ENCODE measurements around the gene TMEM175. TPM values are rescaled to one million over a fixed set of nuclear protein-coding genes. Genes with fewer than 3 reads are reported as not detected.

Gene TMEM175
- total and polyA plus RNA-seq, 2 donors (not counting 1 experiment from before 2014, with no cell fraction given) = 44.4 to 432 TPM

- H3K9me3 Mint-ChIP-seq (ENCODE audit: insufficient read depth) = no peaks in the 10 kb centered on the region
- CTCF ChIA-PET = no interaction called here
These were observed 22.2 kb downstream of the TMEM175 start for GRCh38 chr4:954211-955020.

More at GRCh38 chr4:954211-955020, 22.2 kb downstream of the TMEM175 start:
- Histone ChIP-seq H3K27me3 (replicated peaks in 1 of 4; ENCODE audit: control extremely low read depth in 1 of 4, control insufficient read depth in 3 of 4, insufficient read depth in 4 of 4, low read length in 3 of 4) (no peaks in the 10 kb centered on the region), H3K36me3 (replicated peaks in 1 of 2; ENCODE audit: control extremely low read depth in 1 of 2, control insufficient read depth in 1 of 2, extremely low read depth in 1 of 2, insufficient read depth in 2 of 2, low read length in 1 of 2) (peaks cover 0 to 26% of the 10 kb centered on the region in 2 experiments), H3K9ac (ENCODE audit: low read length) (no peak overlapping the region), H3K79me2 (ENCODE audit: control insufficient read depth, insufficient read depth, low read length) (no peaks in the 10 kb centered on the region), H3K4me3 (ENCODE audit: control extremely low read depth in 1 of 5, extremely low read depth in 1 of 5, insufficient read depth in 1 of 5, low read depth in 2 of 5, low read length in 4 of 5) (no peak overlapping the region), H3K27ac (ENCODE audit: low read length in 2 of 2) (no peak overlapping the region), H3K9me3 (ENCODE audit: control extremely low read depth in 1 of 3, control insufficient read depth in 2 of 3, insufficient read depth in 1 of 3, low read length in 2 of 3) (peaks cover 0 to 5% (median 0%) of the 10 kb centered on the region in 3 donors), H3K4me1 (ENCODE audit: control insufficient read depth in 2 of 2, insufficient read depth in 2 of 2, low read length in 2 of 2) (no peaks in the 10 kb centered on the region), H2AFZ (ENCODE audit: insufficient read depth, low read depth, low read length, poor library complexity, severe bottlenecking) (no peak overlapping the region), H3K4me2 (replicated peaks; ENCODE audit: low read depth, low read length, poor library complexity, severe bottlenecking) (no peak overlapping the region), H4K20me1 (ENCODE audit: control insufficient read depth, insufficient read depth, low read length, poor library complexity, severe bottlenecking) (peaks cover 22% of the 10 kb centered on the region)
- WGBS (ENCODE audit: insufficient coverage) = 97% methylated on average over 14 of the region's 17 CpGs
- no peak overlapping the region for H3K4me3 Mint-ChIP-seq
- ATAC-seq (ENCODE audit: low read depth) = no peak
- TF ChIP-seq EZH2 (IDR thresholded peaks at IDR 0.05; ENCODE audit: borderline replicate concordance, insufficient read depth, low read depth, low read length, poor library complexity, severe bottlenecking) = no peak
- no peak for TF ChIP-seq CTCF (IDR thresholded peaks at IDR 0.05)
- POLR2A ChIA-PET = no interaction called here
- no peak overlapping the region for H3K27ac Mint-ChIP-seq
- no peaks in the 10 kb centered on the region for H3K4me1 Mint-ChIP-seq
- no peaks in the 10 kb centered on the region for H3K27me3 Mint-ChIP-seq
- intact Hi-C loops (cut with micrococcal nuclease) = no loop called here
- no peak for DNase-seq
